Esophagus muscularis mucosa (tissue), 4 donors: ENCODE measurements around the gene HOXC5. TPM values are rescaled to one million over a fixed set of nuclear protein-coding genes. Genes with fewer than 3 reads are reported as not detected.

Experiments used
- DNase-seq: peaks from one replicate; pipeline ENCODE4 v3.0.0-alpha.2; 2017; ENCODE audit errors: extremely low spot score
- H3K27ac ChIP-seq, 4 donors: fragments of 200-600 bp; sonication (generic); replicated peaks in 1 of 4; 1 replicate in 3 of 4; 2 replicates in 1 of 4; pipeline ENCODE4 v1.5.1; 2016 to 2019; ENCODE audit warnings: mild to moderate bottlenecking in 1 of 4
- H3K27me3 ChIP-seq, 4 donors: fragments of 200-600 bp; sonication (generic); one replicate each; pipeline versions ENCODE4 v1.5.1 to v1.6.0; 2016 to 2019
- H3K36me3 ChIP-seq, 4 donors: fragments of 200-600 bp; sonication (generic); one replicate each; pipeline ENCODE4 v1.5.1; 2016 to 2019
- H3K4me1 ChIP-seq, 4 donors: fragments of 200-600 bp; sonication (generic); one replicate each; pipeline ENCODE4 v1.5.1; 2016 to 2019
- H3K4me3 ChIP-seq, 4 donors: fragments of 200-600 bp; sonication (generic); 1 replicate in 2 of 4; 2 replicates in 2 of 4; pipeline ENCODE4 v1.5.1; 2016 to 2019; ENCODE audit warnings: mild to moderate bottlenecking in 4 of 4, moderate library complexity in 1 of 4
- H3K9me3 ChIP-seq, 4 donors: fragments of 200-600 bp; sonication (generic); 1 replicate in 3 of 4; 2 replicates in 1 of 4; pipeline ENCODE4 v1.5.1; 2016 to 2019
- CTCF ChIP-seq, 3 experiments: fragments of 200-600 bp in 2 of 3; fragments of 450-650 bp in 1 of 3; sonication (generic) in 2 of 3; IDR thresholded peaks; one replicate each; pipeline ENCODE4 v1.5.1; 2017 to 2019; ENCODE audit warnings: antibody characterized with exemption in 3 of 3, mild to moderate bottlenecking in 2 of 3, moderate library complexity in 1 of 3
- EP300 ChIP-seq: sonication (generic); formaldehyde crosslinking; IDR thresholded peaks from one replicate; pipeline ENCODE4 v1.6.1; 2017; ENCODE audit warnings: antibody characterized with exemption
- POLR2A ChIP-seq: fragments of 450-650 bp; IDR thresholded peaks from one replicate; pipeline ENCODE4 v1.6.1; 2017; ENCODE audit warnings: antibody characterized with exemption, moderate library complexity, mild to moderate bottlenecking, low read depth
- POLR2AphosphoS5 ChIP-seq, 2 donors: sonication (generic); formaldehyde crosslinking; IDR thresholded peaks; one replicate each; pipeline ENCODE4 v1.6.1; 2017; ENCODE audit warnings: antibody characterized with exemption in 2 of 2
- WGBS: methylation state at CpG from one replicate; pipeline ENCODE4 v1.1.5; 2018; 5-methylcytosine and 5-hydroxymethylcytosine counted together
- intact Hi-C: fragments of 100-400 bp; cut with DNase I; formaldehyde crosslinking; loops from one replicate; pipeline ENCODE4 v1.15.1; 2023
- total RNA-seq, 4 donors: library from RNA; depleted of rRNA; stranded (reverse); fragments of >200 nt; gene quantifications; one replicate each; pipeline versions ENCODE4 v1.1.0 to v1.2.1, GENCODE V29; 2016

Gene HOXC5
- total RNA-seq, 4 donors from 2014 or later, result 0.83 to 2.0 TPM; not detected in 2

GRCh38 chr12:53992377-53992889 lies 40.4 kb upstream of the HOXC5 start:
- WGBS, result 48% methylated on average over 7 of the region's 7 CpGs
- H3K4me1 ChIP-seq, result peaks cover 25 to 46% (median 27%) of the 10 kb centered on the region in 4 donors
- H3K9me3 ChIP-seq, result no peaks in the 10 kb centered on the region
- H3K36me3 ChIP-seq, result no peaks in the 10 kb centered on the region
- no peak overlapping the region for H3K27ac ChIP-seq
- TF ChIP-seq POLR2AphosphoS5 (IDR thresholded peaks at IDR 0.05) (no peak), POLR2A (no peak), EP300 (no peak), CTCF (IDR thresholded peaks at IDR 0.05) (no peak)
- intact Hi-C loops, result no loop called here
- H3K4me3 ChIP-seq, result no peak overlapping the region
- DNase-seq, result no peak
- H3K27me3 ChIP-seq, result peaks cover 12 to 100% (median 97%) of the 10 kb centered on the region in 4 donors

DNA sequence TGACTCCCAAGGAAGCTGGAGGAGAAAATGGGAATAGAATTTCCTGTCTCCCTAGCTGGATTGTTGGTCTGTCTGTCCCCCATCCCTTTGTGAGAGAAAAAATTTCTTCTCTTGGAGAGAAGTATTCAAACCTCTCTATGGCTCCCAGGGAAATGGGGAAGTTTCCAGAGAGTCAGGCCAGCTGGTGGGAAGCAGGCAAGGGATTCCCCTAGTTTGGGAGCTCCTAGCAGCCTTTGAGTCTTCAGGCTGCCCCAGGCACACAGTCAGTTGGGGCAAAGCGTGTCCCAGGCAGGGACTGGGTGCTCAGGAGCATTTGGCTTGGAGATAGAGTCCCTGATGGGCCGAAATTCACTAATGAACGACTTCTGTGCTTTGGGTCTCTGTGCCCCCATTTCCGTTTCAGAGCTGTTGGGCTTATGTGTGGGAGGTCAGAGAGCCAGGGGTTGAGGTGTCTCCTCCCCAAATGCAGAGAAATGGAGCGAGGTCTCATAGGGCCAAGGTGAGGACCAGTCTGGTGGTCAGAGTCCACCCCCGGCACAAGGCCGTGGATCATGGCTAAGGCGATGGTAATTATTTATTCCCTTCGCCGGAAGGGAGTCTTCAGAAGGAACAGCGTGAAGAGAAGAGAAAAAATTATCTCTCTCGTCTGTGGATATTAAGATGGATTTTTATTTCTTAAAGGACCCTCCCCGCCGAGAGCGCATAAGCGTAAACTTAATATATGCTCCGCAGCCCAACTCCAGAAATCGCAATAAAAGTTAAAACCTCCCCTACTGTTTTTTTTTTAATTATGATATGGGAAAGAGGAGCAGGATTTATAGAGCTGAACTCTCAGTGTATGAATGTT lies 39.5 kb upstream of the HOXC5 start:
- no peaks in the 10 kb centered on the region for H3K9me3 ChIP-seq
- no peak for TF ChIP-seq EP300
- TF ChIP-seq POLR2A, result no peak
- no peak for TF ChIP-seq POLR2AphosphoS5 (IDR thresholded peaks at IDR 0.05)
- TF ChIP-seq CTCF (IDR thresholded peaks at IDR 0.05), result no peak
- DNase-seq, result no peak
- H3K36me3 ChIP-seq, result no peaks in the 10 kb centered on the region
- H3K4me1 ChIP-seq, result peaks cover 25 to 50% (median 31%) of the 10 kb centered on the region in 4 donors
- no peak overlapping the region for H3K27ac ChIP-seq
- H3K27me3 ChIP-seq, result peaks cover 12 to 100% (median 97%) of the 10 kb centered on the region in 4 donors
- WGBS, result 28% methylated on average over 18 of the region's 18 CpGs
- no peak overlapping the region for H3K4me3 ChIP-seq
- intact Hi-C loops, result no loop called here

- Histone ChIP-seq H3K27ac (no peak overlapping the region), H3K9me3 (no peaks in the 10 kb centered on the region), H3K36me3 (no peaks in the 10 kb centered on the region), H3K4me3 (no peak overlapping the region), H3K4me1 (peaks cover 25 to 50% (median 31%) of the 10 kb centered on the region in 4 donors), H3K27me3 (peaks cover 12 to 100% (median 97%) of the 10 kb centered on the region in 4 donors)
- DNase-seq, result no peak
- TF ChIP-seq POLR2AphosphoS5 (IDR thresholded peaks at IDR 0.05) (no peak), POLR2A (no peak), EP300 (no peak), CTCF (IDR thresholded peaks at IDR 0.05) (no peak)
- WGBS, result 5% methylated on average over 12 of the region's 19 CpGs
- intact Hi-C loops, result no loop called here
These were observed 38.9 kb upstream of the HOXC5 start for GRCh38 chr12:53994009-53994263.

DNA sequence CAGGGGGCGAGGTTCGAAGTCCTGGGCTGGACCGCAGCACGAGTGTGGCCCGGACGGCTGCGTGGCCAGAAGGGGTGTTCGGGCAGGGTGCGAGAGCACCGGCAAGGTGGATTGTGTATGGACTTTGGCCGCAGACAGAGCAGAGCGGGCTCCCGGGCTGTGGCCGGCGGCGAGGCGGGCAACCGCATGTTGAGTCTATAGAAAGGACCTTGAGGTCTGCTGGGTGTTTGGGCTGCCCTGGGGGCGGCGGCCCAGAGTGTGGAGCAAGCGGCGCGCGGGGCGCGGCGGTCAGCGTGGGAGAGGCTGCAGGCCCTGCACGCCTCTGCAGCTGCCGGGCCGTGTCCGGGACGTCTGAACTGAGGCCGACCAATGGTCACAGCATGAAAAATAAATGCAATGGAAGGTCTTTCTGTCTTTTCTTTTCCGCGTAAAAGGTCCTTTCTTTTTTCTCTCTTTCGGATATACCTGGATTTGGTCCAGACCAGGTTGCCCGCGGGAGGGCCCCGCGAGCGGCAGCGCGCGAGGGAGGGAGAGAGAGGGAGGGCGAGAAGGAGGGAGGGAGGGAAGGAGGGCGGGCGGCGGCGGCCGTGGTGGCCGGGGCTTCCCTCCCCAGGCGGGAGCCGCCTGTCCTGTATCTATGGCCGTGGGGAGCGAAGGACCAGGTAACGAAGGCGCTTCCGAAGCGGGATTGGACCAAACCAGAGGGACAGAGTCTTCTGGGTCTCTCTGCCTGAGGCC lies 38.4 kb upstream of the HOXC5 start:
- H3K27me3 ChIP-seq, result peaks cover 12 to 100% (median 97%) of the 10 kb centered on the region in 4 donors
- peak overlapping the region in 3 of 4 donors; percentile 46 to 61 (median 51) for H3K4me3 ChIP-seq
- TF ChIP-seq EP300, result no peak
- TF ChIP-seq POLR2A, result no peak
- TF ChIP-seq POLR2AphosphoS5 (IDR thresholded peaks at IDR 0.05), result no peak
- no peak for TF ChIP-seq CTCF (IDR thresholded peaks at IDR 0.05)
- H3K9me3 ChIP-seq, result no peaks in the 10 kb centered on the region
- H3K36me3 ChIP-seq, result no peaks in the 10 kb centered on the region
- H3K27ac ChIP-seq, result no peak overlapping the region
- no peak for DNase-seq
- WGBS, result 13% methylated on average over 19 of the region's 60 CpGs
- H3K4me1 ChIP-seq, result peaks cover 24 to 53% (median 32%) of the 10 kb centered on the region in 4 donors
- intact Hi-C loops, result no loop called here
